HG03558 (cell line): Measurements from ENCODE around the gene RTP5.

Source experiments
- ATAC-seq: cut with Tn5 transposase; IDR thresholded peaks from one replicate; pipeline ENCODE4 v1.9.1; 2021; ENCODE audit warnings: moderate number of reproducible peaks; ENCODE audit not compliant: unreplicated experiment; ENCODE audit errors: extremely low read depth

Gene RTP5

DNA sequence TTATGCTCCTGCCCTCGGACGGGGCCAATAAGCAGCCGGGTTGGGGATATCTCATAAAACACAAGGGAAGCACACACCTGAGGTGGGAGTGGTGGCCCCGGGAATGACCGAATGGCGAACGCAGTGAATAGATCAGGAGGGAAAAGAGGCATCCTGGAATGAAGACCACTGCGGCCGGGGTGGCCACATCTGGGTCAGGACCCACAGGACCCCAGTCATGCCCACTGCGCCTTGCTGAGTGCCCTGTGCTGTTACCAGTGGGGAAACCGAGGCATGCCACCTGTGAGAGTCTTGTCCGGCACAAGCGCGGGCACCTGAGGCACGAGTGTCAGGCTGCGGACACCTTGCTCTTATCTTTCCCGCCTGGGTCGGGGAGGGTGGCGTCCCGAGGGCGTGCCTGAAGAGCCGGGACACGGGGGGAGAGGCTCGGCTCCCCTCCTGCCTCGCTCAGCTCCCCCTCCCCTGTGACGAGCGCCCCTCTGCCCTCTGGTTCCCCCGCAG lies 12.4 kb upstream of the RTP5 start:
- no peak for ATAC-seq

DNA sequence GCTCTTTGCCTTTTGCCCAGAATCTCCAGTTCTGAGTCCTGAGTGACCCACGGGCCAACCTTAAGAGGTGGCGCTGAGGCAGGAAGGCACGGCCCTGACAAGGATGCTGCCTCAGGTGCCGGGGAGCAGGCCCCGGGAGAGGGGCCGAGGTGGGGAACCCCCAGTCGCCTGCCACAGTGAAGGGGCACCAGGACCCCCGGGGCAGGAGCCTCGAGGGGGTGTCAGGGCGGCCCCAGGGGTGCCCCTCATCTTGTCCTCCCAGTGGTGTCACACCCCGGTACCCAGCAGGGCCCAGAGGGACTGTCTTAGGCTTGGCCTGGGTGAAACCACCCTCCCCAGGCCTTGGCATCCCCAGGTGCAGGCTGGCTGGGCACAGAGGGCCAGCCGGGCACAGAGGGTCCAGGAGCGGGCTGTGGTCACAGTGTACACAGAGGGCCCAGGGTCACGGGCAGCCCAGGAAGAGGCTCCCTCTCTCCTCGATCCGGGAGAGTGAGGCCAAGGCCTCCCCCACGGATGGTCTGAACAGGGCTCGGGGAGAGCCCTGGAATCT lies 11.9 kb upstream of the RTP5 start:
- no peak for ATAC-seq

DNA sequence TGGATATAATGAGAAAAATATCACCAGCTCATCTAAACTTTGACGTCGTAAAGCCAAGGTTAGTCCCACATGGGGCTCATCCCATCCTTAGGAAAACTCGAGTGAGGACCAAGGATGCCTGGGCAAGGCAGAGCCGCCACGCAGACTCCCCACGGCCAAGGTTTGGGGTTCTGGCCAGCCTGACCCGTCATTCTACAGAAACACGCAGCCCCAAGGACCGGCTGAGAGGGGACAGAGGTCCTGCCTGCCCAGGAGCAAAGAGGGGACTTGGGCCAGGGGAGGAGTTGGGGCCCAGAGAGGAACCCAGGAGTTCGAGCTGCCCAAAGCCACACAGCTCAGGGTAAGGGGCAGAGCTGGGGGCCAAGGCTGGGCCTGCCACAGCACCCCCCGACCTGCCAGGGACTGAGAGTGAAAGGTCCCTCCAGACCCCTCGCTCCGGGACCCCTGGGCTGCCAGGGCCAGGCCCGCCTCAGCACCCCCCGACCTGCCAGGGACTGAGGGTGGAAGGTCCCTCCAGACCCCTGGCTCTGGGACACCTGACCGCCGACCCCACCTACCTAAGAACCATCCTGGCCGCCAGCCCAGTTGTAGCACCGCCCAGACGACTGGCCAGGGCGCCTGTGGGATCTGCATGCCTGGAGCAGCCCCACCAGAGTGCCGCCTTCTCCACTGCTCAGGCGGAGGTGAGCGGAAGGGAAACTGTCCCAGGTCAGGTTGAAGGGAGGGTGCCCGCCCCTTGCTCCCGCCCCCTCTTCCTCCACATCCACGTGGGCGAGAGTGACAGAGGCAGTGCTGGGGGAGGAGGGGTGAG lies 11.1 kb upstream of the RTP5 start, which contains the start of gene PDCD1:
Gene PDCD1 (minus strand): TSS at position 689 of the 811 bp plus-strand sequence. CDS start 56 bp downstream, at position 633.
- no peak for ATAC-seq

DNA sequence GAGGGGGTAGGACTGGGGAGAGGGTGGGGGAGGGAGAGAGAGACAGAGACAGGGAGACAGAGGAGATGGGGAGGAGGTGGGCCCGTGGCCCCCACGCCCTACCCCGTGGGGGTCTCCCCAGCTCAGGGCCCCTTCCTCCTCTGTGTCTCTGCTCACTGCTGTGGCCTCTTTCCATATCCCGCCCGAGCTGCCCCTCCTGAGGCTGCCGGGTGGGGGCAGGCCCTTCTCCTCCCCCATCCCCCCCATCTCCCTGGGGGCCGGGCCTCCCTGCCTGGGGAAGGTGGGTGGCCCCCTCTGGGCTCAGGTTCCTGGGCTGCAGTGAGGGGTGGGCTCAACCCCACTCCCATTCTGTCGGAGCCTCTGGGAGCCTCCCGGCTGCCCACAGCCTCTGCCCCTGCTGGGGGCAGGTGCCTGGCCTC lies 10.5 kb upstream of the RTP5 start:
- no peak for ATAC-seq

DNA sequence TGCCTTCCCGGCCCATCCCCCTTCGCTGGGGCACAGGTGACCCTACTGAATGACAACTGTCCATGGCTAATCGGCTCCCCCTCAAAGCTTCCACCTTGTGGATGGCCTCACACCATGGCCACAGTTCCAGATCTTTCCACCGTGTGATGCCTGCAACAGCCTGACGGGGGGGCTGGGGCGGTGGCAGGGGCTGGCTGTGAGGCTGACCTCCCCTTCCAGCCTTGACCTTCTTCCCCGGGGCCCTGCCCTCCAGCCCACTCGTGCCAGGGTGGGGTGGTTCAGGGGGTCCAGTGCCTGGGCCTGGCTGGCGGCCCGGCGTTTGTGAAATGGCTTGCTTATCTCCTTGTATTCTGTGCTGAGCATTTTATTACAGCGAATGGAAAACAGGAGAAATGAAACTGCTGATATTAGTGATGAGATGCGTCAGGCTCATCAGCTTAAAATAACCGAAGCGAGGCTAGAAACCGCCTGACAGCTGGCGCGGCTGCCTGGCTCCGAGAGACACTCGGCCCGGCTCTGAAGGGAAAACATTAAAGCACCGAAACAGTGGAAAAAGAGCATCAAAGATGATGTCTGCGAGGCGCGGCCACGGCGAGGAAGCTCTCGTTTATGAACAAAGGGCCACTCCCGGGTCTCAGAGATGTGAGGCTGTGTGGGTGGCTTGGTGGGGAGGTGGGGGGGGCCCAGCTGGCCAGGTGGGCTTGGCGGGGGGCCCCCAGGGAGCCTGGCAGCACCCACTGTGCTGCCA lies 9.9 kb upstream of the RTP5 start:
- ATAC-seq: no peak

DNA sequence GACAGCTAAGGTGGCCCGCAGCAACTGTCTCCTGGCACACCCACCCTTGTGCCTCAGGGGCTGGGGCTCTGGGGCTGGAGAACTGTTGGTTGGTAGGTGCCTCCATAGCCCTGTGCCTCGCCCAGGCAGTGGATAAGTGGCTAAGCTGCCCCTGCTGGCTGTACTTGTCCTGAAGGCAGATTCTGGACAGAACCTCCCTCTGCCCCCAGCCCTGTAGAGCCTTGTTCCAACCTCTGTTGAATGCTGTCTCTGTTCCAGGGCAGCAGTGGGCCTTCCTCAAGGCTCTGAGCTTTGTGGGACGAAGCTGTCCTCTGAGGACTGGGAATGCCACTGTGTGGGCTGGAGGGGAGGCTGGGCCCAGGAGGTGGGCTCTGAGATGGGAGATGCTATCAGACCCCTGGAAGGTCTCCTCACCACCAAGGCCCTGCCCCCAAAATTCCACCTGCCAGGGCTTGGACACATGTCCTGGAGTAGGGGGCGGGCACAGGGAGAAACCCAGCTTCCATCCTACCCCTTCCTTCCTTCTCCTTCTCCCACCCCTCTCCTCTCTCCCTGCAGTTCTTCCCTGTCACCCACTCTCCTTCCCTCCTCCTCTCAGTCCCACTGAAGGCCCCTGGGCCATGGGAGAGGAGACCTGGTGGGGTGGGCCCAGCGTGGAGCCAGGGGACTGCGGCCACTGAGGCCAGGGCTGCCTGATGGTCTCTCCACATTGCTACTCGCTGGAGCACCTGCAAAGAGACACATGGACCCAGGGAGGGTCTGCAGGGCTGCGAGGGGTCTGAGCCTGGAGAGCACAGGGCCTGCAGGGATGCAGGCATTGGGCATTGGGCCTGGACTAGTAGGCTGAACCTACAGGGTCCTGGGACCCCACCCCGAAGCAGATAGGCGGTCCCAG lies 9.1 kb upstream of the RTP5 start:
- ATAC-seq: no peak

DNA sequence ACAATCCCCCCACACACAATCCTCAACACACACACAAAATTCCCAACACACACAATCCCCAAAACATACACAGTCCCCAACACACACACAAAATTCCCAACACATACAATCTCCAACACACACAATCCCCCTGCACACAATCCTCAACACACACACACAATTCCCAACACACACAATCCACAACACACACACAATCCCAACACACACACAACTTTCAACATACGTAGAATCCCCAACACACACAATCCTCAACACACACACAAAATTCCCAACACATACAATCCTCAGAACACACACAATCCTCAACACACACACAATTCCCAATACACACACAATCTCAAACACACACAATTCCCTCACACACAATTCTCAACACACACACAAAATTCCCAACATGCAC lies 8.3 kb upstream of the RTP5 start:
- ATAC-seq: no peak

DNA sequence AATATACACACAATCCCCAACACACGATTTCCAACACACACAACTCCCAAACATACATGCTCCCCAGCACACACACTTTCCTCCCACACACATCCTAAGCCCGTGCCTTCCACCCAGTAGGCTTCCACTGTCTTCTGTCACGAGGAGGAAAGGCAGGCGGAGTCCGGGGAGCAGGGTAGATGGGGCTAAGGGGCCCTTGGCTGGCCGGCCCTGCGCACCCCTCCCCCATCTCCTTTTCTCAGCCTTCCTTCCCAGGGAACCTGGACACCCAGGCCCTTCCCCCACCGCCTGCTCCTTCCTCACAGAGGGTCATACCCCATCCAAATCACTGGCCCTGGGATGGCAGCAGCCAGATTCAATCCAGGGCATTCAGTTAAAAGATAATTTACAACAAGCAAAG lies 7.4 kb upstream of the RTP5 start:
- ATAC-seq: no peak

DNA sequence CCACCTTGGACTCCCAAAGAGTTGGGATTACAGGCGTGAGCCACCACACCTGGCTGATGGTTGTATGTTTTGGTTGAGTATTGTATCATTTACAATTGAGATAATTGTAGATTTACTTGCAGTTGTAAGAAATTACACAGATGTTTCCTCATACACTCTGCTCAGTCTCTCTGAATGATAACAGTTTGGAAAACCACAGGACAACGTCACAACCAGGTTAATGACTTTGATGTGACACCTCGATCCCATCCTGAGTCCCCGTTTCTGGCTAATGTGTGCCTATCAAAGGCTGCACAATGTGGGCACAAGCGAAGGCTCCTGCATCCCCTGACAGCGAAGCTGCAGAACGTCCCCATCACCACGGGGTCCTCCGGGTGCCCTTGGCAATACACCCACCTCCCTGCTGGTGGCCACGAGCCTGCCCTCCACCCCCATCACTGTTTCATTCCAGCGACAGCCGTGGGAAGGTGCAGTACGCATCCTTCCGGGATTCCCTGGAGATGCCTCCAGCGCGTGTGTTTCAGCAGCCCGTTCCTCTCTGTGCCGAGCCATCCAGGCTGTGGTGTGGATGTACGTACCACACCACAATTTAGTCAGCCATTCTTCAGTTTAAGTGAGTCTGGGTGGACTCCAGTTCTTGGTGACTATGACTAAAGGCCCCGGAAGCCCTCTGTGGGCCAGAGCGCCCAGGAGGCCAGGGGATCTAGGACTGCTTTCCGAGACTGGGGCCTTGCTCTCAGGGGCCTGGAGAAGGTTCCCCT lies 6.6 kb upstream of the RTP5 start:
- no peak for ATAC-seq

DNA sequence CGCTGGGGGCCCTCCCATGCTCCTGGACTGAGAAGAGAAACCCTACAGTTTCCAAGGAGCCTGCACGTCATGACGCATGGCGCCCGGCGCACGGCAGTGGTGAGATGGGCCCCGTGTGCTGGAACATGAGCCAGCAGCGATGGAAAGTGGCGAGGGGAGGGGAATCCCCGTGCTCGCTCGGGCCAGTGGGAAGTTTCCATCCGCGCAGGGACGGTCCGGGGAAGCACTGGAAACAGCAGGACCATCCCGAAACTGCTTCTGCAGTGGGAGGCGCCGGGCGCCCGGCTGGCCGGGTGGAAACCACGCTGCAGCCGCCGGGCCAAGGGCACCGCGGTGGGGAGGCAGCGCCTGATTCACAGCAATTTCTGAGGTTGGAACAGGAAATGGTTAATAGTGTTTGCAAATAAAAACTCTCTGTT lies 6.0 kb upstream of the RTP5 start:
- no peak for ATAC-seq

DNA sequence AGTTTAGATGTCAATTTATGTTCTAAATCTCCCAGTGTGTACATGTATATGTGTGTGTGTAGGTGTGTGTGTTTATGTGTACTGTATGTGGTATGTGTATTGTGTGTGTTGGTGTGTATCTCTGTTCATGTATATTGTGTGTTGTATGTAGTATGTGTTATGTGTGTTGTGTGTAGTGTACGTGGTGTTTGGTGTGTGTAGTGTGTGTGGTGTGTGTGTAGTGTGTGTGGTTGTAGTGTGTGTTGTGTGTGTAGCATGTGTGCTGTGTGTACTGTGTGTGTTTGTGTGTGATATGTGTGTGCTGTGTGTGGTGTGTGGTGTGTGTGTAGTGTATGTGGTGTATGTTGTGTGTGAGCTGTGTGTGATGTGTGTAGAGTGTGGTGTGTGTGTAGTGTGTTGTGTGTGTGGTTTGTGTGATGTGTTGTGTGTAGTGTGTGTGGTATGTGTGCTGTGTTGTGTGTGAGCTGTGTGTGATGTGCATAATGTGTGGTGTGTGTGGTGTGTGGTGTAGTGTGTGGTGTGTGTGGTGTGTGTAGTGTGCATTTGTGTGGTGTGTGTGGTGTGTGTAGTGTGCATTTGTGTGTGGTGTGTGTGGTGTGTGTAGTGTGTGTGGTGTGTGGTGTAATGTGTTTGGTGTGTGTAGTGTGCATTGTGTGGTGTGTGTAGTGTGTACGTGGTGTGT lies 5.2 kb upstream of the RTP5 start:
- ATAC-seq: no peak

DNA sequence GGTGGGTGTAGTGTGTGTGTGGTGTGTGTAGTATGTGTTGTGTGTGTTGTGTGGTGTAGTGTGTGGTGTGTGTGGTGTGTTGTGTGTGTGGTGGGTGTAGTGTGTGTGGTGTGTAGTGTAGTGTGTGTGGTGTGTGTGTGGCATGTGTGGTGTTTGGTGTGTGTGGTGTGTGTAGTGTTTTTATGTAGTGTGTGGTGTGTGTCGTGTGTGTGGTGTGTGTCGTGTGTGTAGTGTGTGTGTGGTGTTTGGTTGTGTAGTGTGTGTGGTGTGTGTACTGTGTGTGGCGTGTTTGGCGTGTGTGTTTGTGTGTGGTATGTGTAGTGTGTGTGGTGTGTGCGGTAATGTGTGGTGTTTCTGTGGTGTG lies 4.7 kb upstream of the RTP5 start:
- ATAC-seq: no peak

DNA sequence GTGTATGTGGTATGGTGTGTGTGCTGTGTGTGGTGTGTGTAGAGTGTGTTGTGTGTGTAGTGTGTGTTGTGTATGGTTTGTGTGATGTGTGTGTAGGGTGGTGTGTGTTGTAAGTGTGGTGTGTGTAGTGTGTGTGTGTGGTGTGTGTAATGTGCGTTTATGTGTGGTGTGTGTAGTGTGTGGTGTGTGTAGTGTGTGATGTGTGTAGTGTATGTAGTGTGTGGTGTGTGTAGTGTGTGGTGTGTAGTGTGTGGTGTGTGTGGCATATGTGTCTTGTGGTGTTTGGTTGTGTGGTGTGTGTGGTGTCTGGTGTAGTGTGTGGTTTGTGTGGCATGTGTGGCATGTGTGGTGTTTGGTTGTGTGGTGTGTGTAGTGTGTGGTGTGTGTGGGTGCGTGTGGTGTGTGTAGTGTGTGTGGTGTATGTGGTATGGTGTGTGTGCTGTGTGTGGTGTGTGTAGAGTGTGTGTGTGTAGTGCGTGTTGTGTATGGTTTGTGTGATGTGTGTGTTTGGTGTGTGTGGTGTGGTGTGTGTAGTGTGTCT lies 4.0 kb upstream of the RTP5 start:
- ATAC-seq: no peak

DNA sequence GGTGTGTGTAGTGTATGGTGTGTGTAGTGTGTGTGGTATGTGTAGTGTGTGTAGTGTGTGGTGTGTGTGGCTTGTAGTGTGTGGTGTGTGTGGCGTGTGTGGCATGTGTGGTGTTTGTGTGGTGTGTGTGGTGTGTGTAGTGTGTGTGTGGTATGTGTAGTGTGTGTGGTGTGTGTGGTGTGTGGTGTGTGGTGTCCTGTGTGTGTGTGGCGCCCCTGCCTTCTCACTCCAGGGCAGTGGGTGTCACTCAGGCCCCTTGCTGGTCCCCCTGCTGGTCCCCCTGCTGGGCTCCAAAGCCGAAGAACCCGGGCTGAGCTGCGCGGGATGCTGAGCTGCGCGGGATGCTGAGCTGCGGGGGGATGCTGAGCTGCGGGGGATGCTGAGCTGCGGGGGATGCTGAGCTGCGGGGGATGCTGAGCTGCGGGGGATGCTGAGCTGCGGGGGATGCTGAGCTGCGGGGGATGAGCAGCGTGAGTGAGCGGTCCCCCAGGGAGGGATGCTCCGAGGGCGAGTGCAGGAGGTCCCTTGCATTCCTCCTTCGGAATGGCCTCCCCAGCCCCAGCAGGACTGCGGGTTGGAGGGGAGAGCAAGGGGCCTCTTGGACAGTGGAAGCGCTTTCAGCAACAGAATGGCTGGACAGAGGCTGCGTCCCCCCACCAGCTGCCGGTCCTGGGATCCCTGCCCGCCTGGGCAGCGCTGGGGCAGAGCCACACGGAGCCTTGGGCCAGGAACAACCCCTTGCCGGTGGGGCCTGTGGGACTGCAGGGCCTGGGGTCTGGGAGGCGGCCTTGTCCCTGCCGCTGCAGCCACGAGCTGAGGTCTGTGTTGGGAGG lies 3.4 kb upstream of the RTP5 start:
- ATAC-seq: no peak

DNA sequence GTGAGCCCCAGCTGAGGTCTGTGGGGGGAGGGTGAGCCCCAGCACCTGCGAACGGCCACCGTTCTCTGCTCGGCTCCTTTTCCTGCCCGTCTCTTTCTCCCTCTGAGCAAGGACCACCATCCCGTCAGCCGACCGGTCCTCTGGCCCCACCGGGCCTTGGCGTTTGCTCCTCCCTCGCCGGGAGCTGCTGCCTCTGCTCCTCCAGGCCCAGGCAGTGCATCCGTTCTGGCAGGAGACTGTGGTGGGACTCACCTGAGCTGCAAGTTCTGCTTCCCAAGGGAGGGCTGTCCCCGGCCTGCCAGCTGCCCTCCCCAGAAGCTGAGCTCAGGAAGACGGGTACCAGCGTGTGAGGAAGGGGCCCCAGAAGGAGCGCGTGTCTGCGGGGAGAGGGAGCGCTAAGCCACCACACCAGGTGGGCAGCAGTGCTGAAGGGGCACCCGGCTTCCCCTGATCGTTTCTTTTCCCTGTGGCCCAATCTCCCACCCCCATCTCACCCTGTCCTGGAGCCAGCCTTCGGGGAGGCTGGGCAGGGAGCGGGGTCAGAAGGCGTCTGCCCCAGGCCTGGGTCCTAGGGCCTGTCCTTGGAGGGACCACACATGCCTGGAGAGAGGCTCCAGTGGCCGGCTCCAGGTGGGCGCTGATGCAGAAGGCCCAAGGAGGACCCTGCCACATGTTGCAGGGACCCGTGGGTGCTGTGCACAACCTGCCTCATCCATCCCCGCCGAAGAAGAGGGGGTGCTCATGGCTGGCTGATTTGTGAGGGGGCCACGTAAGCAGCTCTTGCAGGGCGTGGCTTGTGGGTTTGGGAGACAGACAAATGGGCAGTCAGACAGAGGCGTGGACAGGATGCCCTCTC lies 2.5 kb upstream of the RTP5 start:
- no peak for ATAC-seq

DNA sequence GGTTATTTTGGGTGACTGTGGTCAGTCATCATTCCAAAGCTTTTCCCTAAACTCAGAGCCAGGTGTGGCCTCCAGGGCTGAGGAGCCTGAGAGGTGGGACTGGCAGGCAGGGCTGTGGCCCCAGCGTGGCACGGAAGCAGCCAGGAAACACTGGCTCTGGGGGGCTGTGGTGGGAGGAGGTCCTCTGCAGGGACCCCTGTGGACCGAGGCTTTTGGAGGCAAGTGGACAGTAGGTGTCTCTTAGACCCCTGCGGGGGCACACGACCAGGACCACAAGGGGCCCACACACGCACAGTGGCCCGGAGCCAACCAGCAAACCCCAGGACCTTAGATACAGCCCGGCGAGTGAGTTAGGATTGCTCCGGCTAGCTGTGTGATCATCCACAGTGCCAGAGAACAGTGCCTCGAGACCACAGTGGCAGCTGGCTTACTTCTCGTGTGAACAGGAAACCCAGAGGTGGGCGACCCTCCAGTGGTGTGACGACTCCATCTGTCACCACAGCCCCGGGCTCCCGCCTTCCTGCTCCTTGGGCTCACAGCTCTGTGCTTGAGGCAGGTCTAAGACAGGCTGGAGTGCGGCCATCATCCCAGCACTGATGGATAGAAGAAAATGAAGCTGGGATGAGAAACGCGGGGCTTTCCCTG lies 1.6 kb upstream of the RTP5 start:
- ATAC-seq: no peak
